ENCODE data around the gene BMP7. TPM values are rescaled to one million over a fixed set of nuclear protein-coding genes. Genes with fewer than 3 reads are reported as not detected.

Gene BMP7
- total and polyA plus RNA-seq, 2 of the 13 experiments (the other 11 are each of a cell fraction or from before 2014, with no cell fraction given), result not detected

DNA sequence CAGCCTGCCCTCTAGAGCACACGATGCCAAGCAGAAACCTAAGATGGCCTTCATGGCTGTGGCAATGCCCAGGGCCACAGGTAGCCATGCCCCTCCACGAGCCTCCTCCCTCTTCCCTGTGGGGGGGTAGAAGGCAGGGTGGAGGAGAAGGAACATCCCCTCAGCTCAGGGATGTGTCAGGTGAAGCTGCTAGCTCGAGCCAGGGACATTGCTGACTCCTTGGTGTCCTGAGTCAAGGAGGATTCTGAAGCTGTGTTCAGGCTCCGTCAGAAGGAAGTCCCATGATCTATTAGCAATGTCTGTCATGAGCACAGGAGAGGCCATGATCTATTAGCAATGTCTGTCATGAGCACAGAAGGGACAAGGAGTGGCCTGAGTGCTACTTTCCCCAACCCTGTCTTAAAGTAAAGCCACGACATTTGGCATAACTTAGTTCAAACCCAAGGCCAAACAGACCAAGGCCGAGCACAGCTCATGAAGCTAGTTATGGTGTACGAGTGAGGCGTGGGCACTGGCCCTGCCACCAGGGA, 87.8 kb downstream of the BMP7 start (continued):
- TF ChIP-seq, protein P1, sequence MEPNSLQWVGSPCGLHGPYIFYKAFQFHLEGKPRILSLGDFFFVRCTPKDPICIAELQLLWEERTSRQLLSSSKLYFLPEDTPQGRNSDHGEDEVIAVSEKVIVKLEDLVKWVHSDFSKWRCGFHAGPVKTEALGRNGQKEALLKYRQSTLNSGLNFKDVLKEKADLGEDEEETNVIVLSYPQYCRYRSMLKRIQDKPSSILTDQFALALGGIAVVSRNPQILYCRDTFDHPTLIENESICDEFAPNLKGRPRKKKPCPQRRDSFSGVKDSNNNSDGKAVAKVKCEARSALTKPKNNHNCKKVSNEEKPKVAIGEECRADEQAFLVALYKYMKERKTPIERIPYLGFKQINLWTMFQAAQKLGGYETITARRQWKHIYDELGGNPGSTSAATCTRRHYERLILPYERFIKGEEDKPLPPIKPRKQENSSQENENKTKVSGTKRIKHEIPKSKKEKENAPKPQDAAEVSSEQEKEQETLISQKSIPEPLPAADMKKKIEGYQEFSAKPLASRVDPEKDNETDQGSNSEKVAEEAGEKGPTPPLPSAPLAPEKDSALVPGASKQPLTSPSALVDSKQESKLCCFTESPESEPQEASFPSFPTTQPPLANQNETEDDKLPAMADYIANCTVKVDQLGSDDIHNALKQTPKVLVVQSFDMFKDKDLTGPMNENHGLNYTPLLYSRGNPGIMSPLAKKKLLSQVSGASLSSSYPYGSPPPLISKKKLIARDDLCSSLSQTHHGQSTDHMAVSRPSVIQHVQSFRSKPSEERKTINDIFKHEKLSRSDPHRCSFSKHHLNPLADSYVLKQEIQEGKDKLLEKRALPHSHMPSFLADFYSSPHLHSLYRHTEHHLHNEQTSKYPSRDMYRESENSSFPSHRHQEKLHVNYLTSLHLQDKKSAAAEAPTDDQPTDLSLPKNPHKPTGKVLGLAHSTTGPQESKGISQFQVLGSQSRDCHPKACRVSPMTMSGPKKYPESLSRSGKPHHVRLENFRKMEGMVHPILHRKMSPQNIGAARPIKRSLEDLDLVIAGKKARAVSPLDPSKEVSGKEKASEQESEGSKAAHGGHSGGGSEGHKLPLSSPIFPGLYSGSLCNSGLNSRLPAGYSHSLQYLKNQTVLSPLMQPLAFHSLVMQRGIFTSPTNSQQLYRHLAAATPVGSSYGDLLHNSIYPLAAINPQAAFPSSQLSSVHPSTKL (CRISPR knock-in tag; IDR thresholded peaks at IDR 0.05), result no peak
- TF ChIP-seq, protein P2, sequence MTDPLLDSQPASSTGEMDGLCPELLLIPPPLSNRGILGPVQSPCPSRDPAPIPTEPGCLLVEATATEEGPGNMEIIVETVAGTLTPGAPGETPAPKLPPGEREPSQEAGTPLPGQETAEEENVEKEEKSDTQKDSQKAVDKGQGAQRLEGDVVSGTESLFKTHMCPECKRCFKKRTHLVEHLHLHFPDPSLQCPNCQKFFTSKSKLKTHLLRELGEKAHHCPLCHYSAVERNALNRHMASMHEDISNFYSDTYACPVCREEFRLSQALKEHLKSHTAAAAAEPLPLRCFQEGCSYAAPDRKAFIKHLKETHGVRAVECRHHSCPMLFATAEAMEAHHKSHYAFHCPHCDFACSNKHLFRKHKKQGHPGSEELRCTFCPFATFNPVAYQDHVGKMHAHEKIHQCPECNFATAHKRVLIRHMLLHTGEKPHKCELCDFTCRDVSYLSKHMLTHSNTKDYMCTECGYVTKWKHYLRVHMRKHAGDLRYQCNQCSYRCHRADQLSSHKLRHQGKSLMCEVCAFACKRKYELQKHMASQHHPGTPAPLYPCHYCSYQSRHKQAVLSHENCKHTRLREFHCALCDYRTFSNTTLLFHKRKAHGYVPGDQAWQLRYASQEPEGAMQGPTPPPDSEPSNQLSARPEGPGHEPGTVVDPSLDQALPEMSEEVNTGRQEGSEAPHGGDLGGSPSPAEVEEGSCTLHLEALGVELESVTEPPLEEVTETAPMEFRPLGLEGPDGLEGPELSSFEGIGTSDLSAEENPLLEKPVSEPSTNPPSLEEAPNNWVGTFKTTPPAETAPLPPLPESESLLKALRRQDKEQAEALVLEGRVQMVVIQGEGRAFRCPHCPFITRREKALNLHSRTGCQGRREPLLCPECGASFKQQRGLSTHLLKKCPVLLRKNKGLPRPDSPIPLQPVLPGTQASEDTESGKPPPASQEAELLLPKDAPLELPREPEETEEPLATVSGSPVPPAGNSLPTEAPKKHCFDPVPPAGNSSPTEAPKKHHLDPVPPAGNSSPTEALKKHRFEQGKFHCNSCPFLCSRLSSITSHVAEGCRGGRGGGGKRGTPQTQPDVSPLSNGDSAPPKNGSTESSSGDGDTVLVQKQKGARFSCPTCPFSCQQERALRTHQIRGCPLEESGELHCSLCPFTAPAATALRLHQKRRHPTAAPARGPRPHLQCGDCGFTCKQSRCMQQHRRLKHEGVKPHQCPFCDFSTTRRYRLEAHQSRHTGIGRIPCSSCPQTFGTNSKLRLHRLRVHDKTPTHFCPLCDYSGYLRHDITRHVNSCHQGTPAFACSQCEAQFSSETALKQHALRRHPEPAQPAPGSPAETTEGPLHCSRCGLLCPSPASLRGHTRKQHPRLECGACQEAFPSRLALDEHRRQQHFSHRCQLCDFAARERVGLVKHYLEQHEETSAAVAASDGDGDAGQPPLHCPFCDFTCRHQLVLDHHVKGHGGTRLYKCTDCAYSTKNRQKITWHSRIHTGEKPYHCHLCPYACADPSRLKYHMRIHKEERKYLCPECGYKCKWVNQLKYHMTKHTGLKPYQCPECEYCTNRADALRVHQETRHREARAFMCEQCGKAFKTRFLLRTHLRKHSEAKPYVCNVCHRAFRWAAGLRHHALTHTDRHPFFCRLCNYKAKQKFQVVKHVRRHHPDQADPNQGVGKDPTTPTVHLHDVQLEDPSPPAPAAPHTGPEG (CRISPR knock-in tag; IDR thresholded peaks at IDR 0.05), result no peak
